Osteoblast (primary cell): ENCODE results near the gene KCNJ2. TPM values are rescaled to one million over a fixed set of nuclear protein-coding genes. Genes with fewer than 3 reads are reported as not detected.

Source experiments
- DNase-seq: peaks from one replicate; pipeline ENCODE4 v3.0.0; 2011; ENCODE audit warnings: low spot score, mixed read lengths; ENCODE audit not compliant: insufficient read length; ENCODE audit errors: missing footprints
- H2AFZ ChIP-seq: 2 replicates; pipeline ENCODE4 v1.6.0; 2011; ENCODE audit warnings: mild to moderate bottlenecking, low read length
- H3K27ac ChIP-seq: 2 replicates; pipeline ENCODE4 v1.5.1; 2011; ENCODE audit warnings: mild to moderate bottlenecking, low read depth, low read length, moderate library complexity
- H3K27me3 ChIP-seq: 2 replicates; pipeline ENCODE4 v1.6.0; 2012; ENCODE audit warnings: mild to moderate bottlenecking, control low read depth, inconsistent platforms, low read length, moderate library complexity; ENCODE audit not compliant: insufficient read depth
- H3K36me3 ChIP-seq: 2 replicates; pipeline ENCODE4 v1.5.1; 2011; ENCODE audit warnings: mild to moderate bottlenecking, low read length, control low read depth, moderate library complexity; ENCODE audit not compliant: insufficient read depth
- H3K4me1 ChIP-seq: 2 replicates; pipeline ENCODE4 v1.5.1; 2011; ENCODE audit warnings: mild to moderate bottlenecking, low read length, control low read depth, moderate library complexity; ENCODE audit not compliant: insufficient read depth
- H3K4me2 ChIP-seq: 2 replicates; pipeline ENCODE4 v1.6.0; 2011; ENCODE audit warnings: mild to moderate bottlenecking, low read length; ENCODE audit not compliant: insufficient read depth
- H3K4me3 ChIP-seq: fragments of 200-600 bp; sonication (generic); 3 replicates; pipeline ENCODE4 v1.5.1; 2012; ENCODE audit warnings: mild to moderate bottlenecking, low read length, inconsistent platforms; ENCODE audit not compliant: insufficient read depth
- H3K79me2 ChIP-seq: 2 replicates; pipeline ENCODE4 v1.6.0; 2012; ENCODE audit warnings: mild to moderate bottlenecking, low read length, control low read depth, inconsistent platforms; ENCODE audit not compliant: insufficient read depth
- H3K9me3 ChIP-seq: 2 replicates; pipeline ENCODE4 v1.5.1; 2011; ENCODE audit warnings: low read depth, low read length, control low read depth
- H4K20me1 ChIP-seq: 2 replicates; pipeline ENCODE4 v1.6.0; 2012; ENCODE audit warnings: mild to moderate bottlenecking, low read length, control low read depth; ENCODE audit not compliant: insufficient read depth
- total RNA-seq: library from RNA; depleted of rRNA; stranded (reverse); fragments of >200 nt; gene quantifications from 2 replicates; pipeline ENCODE4 v1.2.3, GENCODE V29; 2012
- TF ChIP-seq, protein P1 (sequence below): IDR thresholded peaks from 2 replicates; pipeline ENCODE4 v1.5.1; 2011; ENCODE audit warnings: mild to moderate bottlenecking, low read depth, low read length, moderate library complexity; ENCODE audit errors: extremely low read depth

KCNJ2 gene
- total RNA-seq, 1 donor: 5.1 TPM

DNA sequence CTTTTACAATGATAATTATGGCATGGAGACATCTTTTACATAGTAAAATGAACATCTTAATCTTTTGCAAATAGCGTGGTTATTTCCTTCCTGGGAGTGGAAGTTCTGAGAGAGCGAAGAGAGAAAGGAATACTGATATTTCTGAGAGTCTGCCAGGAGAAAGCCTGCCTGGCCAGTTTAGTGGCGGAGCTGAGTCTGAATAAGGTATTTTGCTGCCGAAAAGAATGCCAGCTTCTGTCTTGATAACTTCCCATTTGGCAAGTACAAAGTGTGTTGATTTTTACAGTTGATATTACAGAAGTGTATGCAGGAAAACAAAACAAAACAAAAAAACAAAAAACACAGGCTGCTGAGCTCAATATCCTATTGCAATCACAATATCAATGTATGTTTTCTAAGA is 55.9 kb downstream of the KCNJ2 start:
- TF ChIP-seq, protein P1, sequence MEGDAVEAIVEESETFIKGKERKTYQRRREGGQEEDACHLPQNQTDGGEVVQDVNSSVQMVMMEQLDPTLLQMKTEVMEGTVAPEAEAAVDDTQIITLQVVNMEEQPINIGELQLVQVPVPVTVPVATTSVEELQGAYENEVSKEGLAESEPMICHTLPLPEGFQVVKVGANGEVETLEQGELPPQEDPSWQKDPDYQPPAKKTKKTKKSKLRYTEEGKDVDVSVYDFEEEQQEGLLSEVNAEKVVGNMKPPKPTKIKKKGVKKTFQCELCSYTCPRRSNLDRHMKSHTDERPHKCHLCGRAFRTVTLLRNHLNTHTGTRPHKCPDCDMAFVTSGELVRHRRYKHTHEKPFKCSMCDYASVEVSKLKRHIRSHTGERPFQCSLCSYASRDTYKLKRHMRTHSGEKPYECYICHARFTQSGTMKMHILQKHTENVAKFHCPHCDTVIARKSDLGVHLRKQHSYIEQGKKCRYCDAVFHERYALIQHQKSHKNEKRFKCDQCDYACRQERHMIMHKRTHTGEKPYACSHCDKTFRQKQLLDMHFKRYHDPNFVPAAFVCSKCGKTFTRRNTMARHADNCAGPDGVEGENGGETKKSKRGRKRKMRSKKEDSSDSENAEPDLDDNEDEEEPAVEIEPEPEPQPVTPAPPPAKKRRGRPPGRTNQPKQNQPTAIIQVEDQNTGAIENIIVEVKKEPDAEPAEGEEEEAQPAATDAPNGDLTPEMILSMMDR: no peak
- H3K27me3 ChIP-seq: peaks cover 2% of the 10 kb centered on the region
- no peaks in the 10 kb centered on the region for H3K36me3 ChIP-seq
- H3K79me2 ChIP-seq: no peaks in the 10 kb centered on the region
- H2AFZ ChIP-seq: no peak overlapping the region
- H3K4me1 ChIP-seq: no peaks in the 10 kb centered on the region
- no peaks in the 10 kb centered on the region for H4K20me1 ChIP-seq
- no peak overlapping the region for H3K4me2 ChIP-seq
- no peak overlapping the region for H3K27ac ChIP-seq
- no peak for DNase-seq
- H3K4me3 ChIP-seq: no peak overlapping the region
- no peaks in the 10 kb centered on the region for H3K9me3 ChIP-seq

Other genes with a start within 250 kb of the KCNJ2 start
- not detected in 2 replicates for gene KCNJ16, start 94.3 kb upstream of the KCNJ2 start, total RNA-seq